Left ventricle myocardium inferior (tissue), 1 donor: ENCODE measurements around the gene ARHGAP24. TPM values are rescaled to one million over a fixed set of nuclear protein-coding genes. Genes with fewer than 3 reads are reported as not detected.
"Not testable (repeated sequence)": the region's sequence is repeated elsewhere in the genome, so short reads cannot be mapped to it uniquely, and the experiment has no call there.

Source experiments
- DNase-seq: peaks from one replicate; pipeline ENCODE4 v3.0.0-alpha.2; 2020
- H3K27ac ChIP-seq: fragments of 200-600 bp; replicated peaks from 2 replicates; pipeline ENCODE4 v1.8.0; 2021
- H3K27me3 ChIP-seq: fragments of 200-600 bp; 2 replicates; pipeline ENCODE4 v1.8.0; 2021; ENCODE audit warnings: low read depth
- H3K36me3 ChIP-seq: fragments of 200-600 bp; 2 replicates; pipeline ENCODE4 v1.8.0; 2021
- H3K4me1 ChIP-seq: fragments of 200-600 bp; 2 replicates; pipeline ENCODE4 v1.8.0; 2021
- H3K4me3 ChIP-seq: fragments of 200-600 bp; 2 replicates; pipeline ENCODE4 v1.8.0; 2021; ENCODE audit warnings: mild to moderate bottlenecking, moderate library complexity
- H3K9me3 ChIP-seq: fragments of 200-600 bp; replicated peaks from 2 replicates; pipeline ENCODE4 v1.8.0; 2021
- CTCF ChIP-seq: fragments of 200-600 bp; IDR thresholded peaks from 2 replicates; pipeline ENCODE4 v1.8.0; 2021; ENCODE audit warnings: antibody characterized with exemption, mild to moderate bottlenecking, borderline replicate concordance
- intact Hi-C: fragments of 100-400 bp; cut with micrococcal nuclease; formaldehyde crosslinking; loops from one replicate; pipeline ENCODE4 v1.11.0; 2022
- total RNA-seq: library from RNA; stranded (reverse); fragmentation: NEBNext Ultra II Directional; extraction: Animal tissue kit (Norgen Biotek cat#: 25700); gene quantifications from one replicate; pipeline ENCODE4 v1.2.1, GENCODE V29; 2021
- donor health status: DM: no; HTN: yes; CAD: no; lungs with severe emphysema.

The ARHGAP24 gene
- total RNA-seq, 1 donor from 2014 or later: 13.7 TPM

GRCh38 chr4:85818700-85819099 lies 343.8 kb downstream of the ARHGAP24 start:
- H3K4me3 ChIP-seq: no peak overlapping the region
- DNase-seq: no peak
- intact Hi-C loops: no loop called here
- no peaks in the 10 kb centered on the region for H3K27me3 ChIP-seq
- H3K36me3 ChIP-seq: no peaks in the 10 kb centered on the region
- H3K27ac ChIP-seq: no peak overlapping the region
- no peak for TF ChIP-seq CTCF
- H3K4me1 ChIP-seq: peaks cover 11% of the 10 kb centered on the region
- peaks cover 8% of the 10 kb centered on the region for H3K9me3 ChIP-seq

GRCh38 chr4:85820101-85820500 lies 345.2 kb downstream of the ARHGAP24 start:
- H3K27ac ChIP-seq, H3K4me3 ChIP-seq, DNase-seq, intact Hi-C loops, H3K27me3 ChIP-seq, H3K9me3 ChIP-seq, H3K36me3 ChIP-seq: not testable (repeated sequence)
- H3K4me1 ChIP-seq: peaks cover 23% of the 10 kb centered on the region

- no peaks in the 10 kb centered on the region for H3K27me3 ChIP-seq
These were observed 346.9 kb downstream of the ARHGAP24 start for GRCh38 chr4:85821688-85822455.

GRCh38 chr4:85823295-85823694 lies 348.3 kb downstream of the ARHGAP24 start:
- Histone ChIP-seq H3K27ac (peak overlapping the region; percentile 29), H3K27me3 (no peaks in the 10 kb centered on the region), H3K4me1 (peaks cover 49% of the 10 kb centered on the region), H3K4me3 (no peak overlapping the region), H3K36me3 (no peaks in the 10 kb centered on the region), H3K9me3 (peaks cover 5% of the 10 kb centered on the region)
- TF ChIP-seq CTCF: no peak
- no peak for DNase-seq
- intact Hi-C loops: no loop called here

More at GRCh38 chr4:85821688-85822455, 346.9 kb downstream of the ARHGAP24 start:
- DNase-seq: no peak
- Histone ChIP-seq H3K36me3 (no peaks in the 10 kb centered on the region), H3K4me3 (no peak overlapping the region), H3K27ac (no peak overlapping the region), H3K4me1 (peaks cover 37% of the 10 kb centered on the region), H3K9me3 (peaks cover 8% of the 10 kb centered on the region)
- intact Hi-C loops: no loop called here
- TF ChIP-seq CTCF: no peak

GRCh38 chr4:85824166-85824945 lies 349.4 kb downstream of the ARHGAP24 start:
- Histone ChIP-seq H3K9me3 (peaks cover 5% of the 10 kb centered on the region), H3K4me1 (peaks cover 58% of the 10 kb centered on the region), H3K27ac (peak overlapping the region; percentile 29), H3K36me3 (no peaks in the 10 kb centered on the region), H3K27me3 (no peaks in the 10 kb centered on the region), H3K4me3 (no peak overlapping the region)
- no peak for TF ChIP-seq CTCF
- no peak for DNase-seq
- intact Hi-C loops: no loop called here
